ENCODE data around the gene TMC4. TPM values are rescaled to one million over a fixed set of nuclear protein-coding genes. Genes with fewer than 3 reads are reported as not detected.
A peak's percentile ranks its signal among the peaks of the same experiment; 100 is the strongest.

Gene TMC4
- total RNA-seq, 1 donor, result not detected

- H3K4me3 ChIP-seq (ENCODE audit: low read depth, low read length), result no peak overlapping the region
- TF ChIP-seq CTCF (IDR thresholded peaks at IDR 0.05; ENCODE audit: insufficient read depth, low read depth, low read length), result no peak
- peak; percentile 31 for DNase-seq (ENCODE audit: low read depth)
Measured at GRCh38 chr19:54141356-54141755, 31.6 kb downstream of the TMC4 start.

- H3K4me3 ChIP-seq (ENCODE audit: low read depth, low read length), result peak overlapping the region; percentile 85
- DNase-seq (ENCODE audit: low read depth), result no peak
- TF ChIP-seq CTCF (IDR thresholded peaks at IDR 0.05; ENCODE audit: insufficient read depth, low read depth, low read length), result no peak
Measured at GRCh38 chr19:54138489-54139256, 34.3 kb downstream of the TMC4 start.

GRCh38 chr19:54137699-54138488 is 35.1 kb downstream of the TMC4 start, which contains the start of gene CNOT3:
CNOT3 (plus strand) TSS chr19:54137762; CDS start chr19:54142979, 5,217 bp downstream.
- peak within 1 kb of the TSS; percentile 85 for H3K4me3 ChIP-seq (ENCODE audit: low read depth, low read length)
- no peak for TF ChIP-seq CTCF (IDR thresholded peaks at IDR 0.05; ENCODE audit: insufficient read depth, low read depth, low read length)
- DNase-seq (ENCODE audit: low read depth), result no peak

GRCh38 chr19:54136864-54137698 is 35.9 kb downstream of the TMC4 start:
- TF ChIP-seq CTCF (IDR thresholded peaks at IDR 0.05; ENCODE audit: insufficient read depth, low read depth, low read length), result no peak
- DNase-seq (ENCODE audit: low read depth), result peak; percentile 100
- H3K4me3 ChIP-seq (ENCODE audit: low read depth, low read length), result peak overlapping the region; percentile 85

- no peak for TF ChIP-seq CTCF (IDR thresholded peaks at IDR 0.05; ENCODE audit: insufficient read depth, low read depth, low read length)
- peak overlapping the region; percentile 74 for H3K4me3 ChIP-seq (ENCODE audit: low read depth, low read length)
- no peak for DNase-seq (ENCODE audit: low read depth)
Measured at GRCh38 chr19:54136086-54136863, 36.7 kb downstream of the TMC4 start.
